Measurements from ENCODE around the gene BRD4. TPM values are rescaled to one million over a fixed set of nuclear protein-coding genes. Genes with fewer than 3 reads are reported as not detected.

The BRD4 gene
- total and polyA plus RNA-seq, 8 donors = 10.6 to 113 (median 20.5) TPM

- WGBS, 5 donors = 61 to 78% (median 72%) methylated on average over 17 to 21 of the region's 21 CpGs
- Histone ChIP-seq H3K4me3 (no peak overlapping the region), H3K4me1 (peaks cover 35 to 55% (median 50%) of the 10 kb centered on the region in 4 donors), H3K9me3 (no peaks in the 10 kb centered on the region), H3K27me3 (no peaks in the 10 kb centered on the region), H3K27ac (peak overlapping the region in 4 of 5 donors; percentile 15 to 47 (median 26)), H3K36me3 (peaks cover 48 to 59% (median 58%) of the 10 kb centered on the region in 4 donors)
- TF ChIP-seq POLR2A (IDR thresholded peaks at IDR 0.05) = no peak
- TF ChIP-seq EP300 (IDR thresholded peaks at IDR 0.05) = no peak
- TF ChIP-seq POLR2AphosphoS5 (IDR thresholded peaks at IDR 0.05) = no peak
- intact Hi-C loops (cut with DNase I; ENCODE audit: low total_unique reads) = no loop called here
- no peak for DNase-seq
Observed at GRCh38 chr19:15374105-15374651, 41.8 kb upstream of the BRD4 start.

GRCh38 chr19:15373644-15374043, 41.3 kb upstream of the BRD4 start:
- 90 to 91% (median 90%) methylated on average over 10 to 22 of the region's 22 CpGs for WGBS, 5 donors
- TF ChIP-seq EP300 (IDR thresholded peaks at IDR 0.05) = no peak
- TF ChIP-seq CTCF (IDR thresholded peaks at IDR 0.05) = no peak
- TF ChIP-seq POLR2A (IDR thresholded peaks at IDR 0.05) = no peak
- TF ChIP-seq POLR2AphosphoS5 (IDR thresholded peaks at IDR 0.05) = no peak
- intact Hi-C loops (cut with DNase I; ENCODE audit: low total_unique reads) = no loop called here
- H3K9me3 ChIP-seq = no peaks in the 10 kb centered on the region
- DNase-seq = no peak
- H3K27ac ChIP-seq = no peak overlapping the region
- no peak overlapping the region for H3K4me3 ChIP-seq
- H3K27me3 ChIP-seq = no peaks in the 10 kb centered on the region
- H3K36me3 ChIP-seq = peaks cover 52 to 64% (median 63%) of the 10 kb centered on the region in 4 donors
- H3K4me1 ChIP-seq = peaks cover 35 to 55% (median 50%) of the 10 kb centered on the region in 4 donors

- Histone ChIP-seq H3K4me3 (no peak overlapping the region), H3K4me1 (peaks cover 34 to 52% (median 46%) of the 10 kb centered on the region in 4 donors), H3K27me3 (no peaks in the 10 kb centered on the region), H3K36me3 (peaks cover 60 to 72% (median 71%) of the 10 kb centered on the region in 4 donors), H3K9me3 (no peaks in the 10 kb centered on the region), H3K27ac (no peak overlapping the region)
- TF ChIP-seq POLR2AphosphoS5 (IDR thresholded peaks at IDR 0.05) = no peak
- no peak for TF ChIP-seq CTCF (IDR thresholded peaks at IDR 0.05)
- TF ChIP-seq POLR2A (IDR thresholded peaks at IDR 0.05) = no peak
- TF ChIP-seq EP300 (IDR thresholded peaks at IDR 0.05) = no peak
- DNase-seq = no peak
- intact Hi-C loops (cut with DNase I; ENCODE audit: low total_unique reads) = no loop called here
- 91 to 96% (median 95%) methylated on average over 8 to 30 of the region's 30 CpGs for WGBS, 5 donors
Observed at GRCh38 chr19:15372891-15373301, 40.6 kb upstream of the BRD4 start.

GRCh38 chr19:15372470-15372869, 40.1 kb upstream of the BRD4 start:
- intact Hi-C loops (cut with DNase I; ENCODE audit: low total_unique reads) = no loop called here
- Histone ChIP-seq H3K4me1 (peaks cover 29 to 47% (median 42%) of the 10 kb centered on the region in 4 donors), H3K36me3 (peaks cover 64 to 76% (median 75%) of the 10 kb centered on the region in 4 donors), H3K4me3 (no peak overlapping the region), H3K9me3 (no peaks in the 10 kb centered on the region), H3K27ac (no peak overlapping the region), H3K27me3 (no peaks in the 10 kb centered on the region)
- WGBS, 5 donors = 90 to 93% (median 92%) methylated on average over 14 of the region's 14 CpGs
- DNase-seq = no peak
- TF ChIP-seq POLR2A (IDR thresholded peaks at IDR 0.05) = no peak
- no peak for TF ChIP-seq EP300 (IDR thresholded peaks at IDR 0.05)
- no peak for TF ChIP-seq POLR2AphosphoS5 (IDR thresholded peaks at IDR 0.05)
- TF ChIP-seq CTCF (IDR thresholded peaks at IDR 0.05) = no peak

GRCh38 chr19:15371786-15372380, 39.5 kb upstream of the BRD4 start:
- intact Hi-C loops (cut with DNase I; ENCODE audit: low total_unique reads) = no loop called here
- Histone ChIP-seq H3K36me3 (peaks cover 70 to 82% (median 81%) of the 10 kb centered on the region in 4 donors), H3K4me3 (no peak overlapping the region), H3K9me3 (no peaks in the 10 kb centered on the region), H3K4me1 (peaks cover 24 to 42% (median 36%) of the 10 kb centered on the region in 4 donors), H3K27ac (no peak overlapping the region), H3K27me3 (no peaks in the 10 kb centered on the region)
- no peak for DNase-seq
- WGBS, 5 donors = 90 to 96% (median 92%) methylated on average over 17 of the region's 17 CpGs
- TF ChIP-seq CTCF (IDR thresholded peaks at IDR 0.05) (no peak), POLR2A (IDR thresholded peaks at IDR 0.05) (no peak), POLR2AphosphoS5 (IDR thresholded peaks at IDR 0.05) (no peak), EP300 (IDR thresholded peaks at IDR 0.05) (no peak)

Measured in stomach (tissue), 9 donors.